Epithelial cell of esophagus (primary cell): ENCODE measurements around the gene SYNC.
"Not testable (repeated sequence)": the region's sequence is repeated elsewhere in the genome, so short reads cannot be mapped to it uniquely, and the experiment has no call there.

Experiments used
- DNase-seq: peaks from one replicate; pipeline ENCODE4 v3.0.0; 2010; ENCODE audit warnings: low read depth
- H3K4me3 ChIP-seq: 2 replicates; pipeline ENCODE4 v1.5.1; 2011; ENCODE audit warnings: mild to moderate bottlenecking, low read length, control low read depth
- CTCF ChIP-seq: IDR thresholded peaks from 2 replicates; pipeline ENCODE4 v1.5.1; 2011; ENCODE audit warnings: low read depth, mild to moderate bottlenecking, low read length, control low read depth, inconsistent platforms; ENCODE audit not compliant: insufficient read depth; ENCODE audit errors: missing control alignments

Gene SYNC

DNA sequence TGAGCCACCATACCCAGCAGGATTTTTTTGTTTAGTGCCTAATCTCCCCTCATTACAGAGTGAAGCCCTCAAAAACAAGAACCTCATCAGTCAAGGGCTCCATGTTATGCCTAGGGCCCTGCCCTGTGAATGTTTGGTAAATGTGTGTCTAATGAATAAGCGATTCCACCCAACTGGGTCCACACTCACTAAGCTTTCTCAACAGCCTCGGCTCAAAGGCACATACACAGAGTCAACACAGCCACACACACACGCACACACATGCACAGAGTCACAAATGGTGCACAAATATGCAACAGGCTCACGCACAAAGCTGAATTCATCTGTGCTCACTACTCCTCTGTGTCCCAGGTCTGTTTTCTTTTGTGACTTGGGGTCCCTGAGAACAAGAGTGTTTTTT lies 11.7 kb upstream of the SYNC start:
- H3K4me3 ChIP-seq = no peak overlapping the region
- TF ChIP-seq CTCF = no peak
- DNase-seq = peak; percentile 51

GRCh38 chr1:32713081-32713480 lies 10.5 kb upstream of the SYNC start:
- no peak for TF ChIP-seq CTCF
- no peak for DNase-seq
- no peak overlapping the region for H3K4me3 ChIP-seq

DNA sequence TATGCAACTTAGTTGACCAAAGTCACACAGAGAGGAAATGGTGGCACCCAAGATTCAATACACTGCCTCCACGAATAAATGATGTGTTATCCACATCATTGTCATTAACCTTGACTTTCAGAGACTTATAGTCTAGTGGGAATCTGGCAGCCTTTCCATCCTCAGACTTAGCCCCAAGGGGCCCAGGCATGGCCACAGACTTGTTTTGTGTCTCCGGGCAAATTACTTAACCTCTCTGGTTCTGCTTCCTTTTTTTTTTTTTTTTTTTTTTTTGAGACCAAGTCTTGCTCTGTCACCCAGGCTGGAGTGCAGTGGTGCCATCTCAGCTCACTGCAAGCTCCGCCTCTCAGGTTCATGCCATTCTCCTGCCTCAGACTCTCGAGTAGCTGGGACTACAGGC lies 8.7 kb upstream of the SYNC start:
- not testable (repeated sequence) for DNase-seq

DNA sequence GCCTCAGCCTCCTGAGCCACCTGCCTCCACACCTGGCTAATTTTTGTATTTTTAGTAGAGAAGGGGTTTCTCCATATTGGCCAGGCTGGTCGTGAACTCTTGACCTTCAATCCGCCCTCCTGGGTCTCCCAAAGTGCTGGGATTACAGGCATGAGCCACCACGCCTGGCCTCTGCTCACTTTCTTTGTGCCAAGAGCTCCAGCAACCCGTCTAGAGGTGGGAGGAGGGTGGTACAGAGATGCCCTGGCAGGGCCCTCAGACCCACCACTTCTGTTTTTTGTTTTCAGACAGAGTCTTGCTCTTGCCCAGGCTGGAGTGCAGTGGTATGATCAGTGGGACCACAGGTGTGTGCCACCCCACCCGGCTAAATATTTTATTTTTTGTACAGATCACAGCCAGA lies 6.9 kb upstream of the SYNC start:
- no peak for TF ChIP-seq CTCF
- no peak overlapping the region for H3K4me3 ChIP-seq
- DNase-seq = no peak

More for the DNA sequence above, 8.7 kb upstream of the SYNC start:
- H3K4me3 ChIP-seq = not testable (repeated sequence)

DNA sequence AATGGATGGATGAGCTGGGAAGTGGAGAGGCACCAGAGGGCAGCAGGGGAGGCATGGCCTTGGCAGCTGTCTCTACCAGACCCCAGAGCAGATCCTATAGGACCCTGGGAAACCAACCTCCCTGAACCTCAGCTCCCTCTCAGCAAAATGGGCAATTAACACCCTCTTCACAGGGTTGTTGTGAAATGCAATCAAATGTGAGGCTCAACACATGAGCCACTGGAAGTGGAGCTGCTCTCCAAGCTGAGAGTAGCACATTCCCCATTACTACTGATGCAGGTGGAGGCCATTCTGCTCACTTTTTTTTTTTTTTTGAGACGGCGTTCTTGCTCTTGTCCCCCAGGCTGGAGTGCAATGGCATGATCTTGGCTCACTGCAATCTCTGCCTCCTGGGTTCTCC lies 6.5 kb upstream of the SYNC start:
- no peak for DNase-seq
- no peak for TF ChIP-seq CTCF
- H3K4me3 ChIP-seq = no peak overlapping the region

GRCh38 chr1:32706491-32706890 lies 3.9 kb upstream of the SYNC start:
- DNase-seq = no peak
- no peak for TF ChIP-seq CTCF
- H3K4me3 ChIP-seq = no peak overlapping the region

- DNase-seq = no peak
- H3K4me3 ChIP-seq = no peak overlapping the region
- no peak for TF ChIP-seq CTCF
Observed at GRCh38 chr1:32705516-32705915, 2.9 kb upstream of the SYNC start.
